EL (cell line): ENCODE data around the gene ACP6.

ENCODE experiments used
- DNase-seq: peaks from one replicate; pipeline ENCODE4 v3.0.0-alpha.2; 2016

Gene ACP6

DNA sequence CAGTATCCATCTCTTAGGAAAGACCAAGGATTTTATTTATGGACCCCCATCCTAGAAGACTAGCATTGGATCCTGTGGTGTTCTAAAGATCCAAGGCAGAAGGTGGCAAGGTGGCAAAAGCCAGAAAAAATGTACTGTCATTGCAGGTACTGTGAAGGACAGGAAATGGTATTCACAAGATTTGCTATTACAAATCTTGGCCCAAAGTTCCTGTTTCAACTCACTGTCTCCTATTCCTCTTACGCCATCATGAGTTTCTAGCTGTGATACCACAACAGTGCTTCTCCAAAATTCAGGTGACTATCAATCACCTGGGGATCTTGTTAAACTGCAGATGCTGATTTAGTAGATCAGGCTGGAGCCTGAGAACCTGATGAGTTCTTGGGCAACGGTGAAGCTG, 21.4 kb downstream of the ACP6 start:
- DNase-seq: no peak

DNA sequence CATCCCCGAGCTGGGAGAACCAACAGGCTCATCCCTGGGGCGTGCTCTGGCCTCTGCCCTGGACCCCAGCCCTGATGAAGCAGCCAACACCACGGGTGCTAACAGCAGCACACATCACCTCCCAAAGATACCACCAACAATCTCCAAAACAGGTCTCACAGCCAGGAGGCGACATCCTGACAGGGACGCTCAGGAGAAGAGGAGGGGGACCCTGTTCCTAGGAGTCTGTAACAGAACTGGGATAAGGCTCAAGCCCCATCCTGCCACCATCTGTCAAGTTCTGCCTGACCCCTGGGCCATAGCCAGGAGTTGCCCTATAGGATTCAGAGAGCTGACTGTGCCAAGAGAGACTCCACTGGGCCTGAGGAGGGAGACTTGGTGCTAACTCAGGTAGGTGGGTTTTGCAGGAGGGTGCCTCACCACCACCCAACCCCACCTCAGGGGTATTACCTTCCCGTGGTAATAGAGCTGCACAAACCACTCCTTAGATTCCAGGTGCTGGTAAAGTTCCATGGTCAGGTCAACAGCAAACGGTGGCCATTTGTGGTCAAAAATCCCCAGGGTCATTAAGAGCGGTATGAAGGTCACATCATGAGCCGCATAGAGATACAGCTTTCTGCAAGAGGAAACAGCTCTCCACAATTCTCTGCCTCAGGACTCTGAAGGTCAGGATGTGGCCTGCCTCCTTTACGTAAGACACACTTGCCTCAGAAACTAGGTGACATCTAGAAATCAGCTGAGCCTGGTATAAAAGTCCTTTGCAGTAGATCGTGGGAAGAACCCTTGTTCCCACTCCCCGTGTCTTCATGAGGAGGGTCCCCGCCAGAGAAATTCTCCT, 22.3 kb downstream of the ACP6 start:
- no peak for DNase-seq

DNA sequence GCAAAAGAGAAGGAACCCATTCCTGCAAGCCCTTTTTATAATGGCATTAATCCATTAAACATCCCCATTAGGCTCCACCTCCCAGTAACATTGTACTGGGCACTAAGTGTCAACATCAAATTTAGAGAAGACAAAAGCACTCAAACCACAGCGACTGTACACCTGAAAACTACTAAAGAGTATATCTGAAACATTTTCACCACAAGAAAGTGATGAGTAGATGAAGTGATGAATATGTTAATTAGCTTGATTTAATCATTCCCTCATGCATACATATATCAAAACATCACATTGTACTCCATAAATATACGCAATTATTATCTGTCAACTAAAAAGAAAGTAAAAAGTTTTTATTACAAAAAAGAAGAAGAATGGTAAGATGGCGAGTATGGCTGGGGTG, 26.4 kb downstream of the ACP6 start:
- DNase-seq: no peak

DNA sequence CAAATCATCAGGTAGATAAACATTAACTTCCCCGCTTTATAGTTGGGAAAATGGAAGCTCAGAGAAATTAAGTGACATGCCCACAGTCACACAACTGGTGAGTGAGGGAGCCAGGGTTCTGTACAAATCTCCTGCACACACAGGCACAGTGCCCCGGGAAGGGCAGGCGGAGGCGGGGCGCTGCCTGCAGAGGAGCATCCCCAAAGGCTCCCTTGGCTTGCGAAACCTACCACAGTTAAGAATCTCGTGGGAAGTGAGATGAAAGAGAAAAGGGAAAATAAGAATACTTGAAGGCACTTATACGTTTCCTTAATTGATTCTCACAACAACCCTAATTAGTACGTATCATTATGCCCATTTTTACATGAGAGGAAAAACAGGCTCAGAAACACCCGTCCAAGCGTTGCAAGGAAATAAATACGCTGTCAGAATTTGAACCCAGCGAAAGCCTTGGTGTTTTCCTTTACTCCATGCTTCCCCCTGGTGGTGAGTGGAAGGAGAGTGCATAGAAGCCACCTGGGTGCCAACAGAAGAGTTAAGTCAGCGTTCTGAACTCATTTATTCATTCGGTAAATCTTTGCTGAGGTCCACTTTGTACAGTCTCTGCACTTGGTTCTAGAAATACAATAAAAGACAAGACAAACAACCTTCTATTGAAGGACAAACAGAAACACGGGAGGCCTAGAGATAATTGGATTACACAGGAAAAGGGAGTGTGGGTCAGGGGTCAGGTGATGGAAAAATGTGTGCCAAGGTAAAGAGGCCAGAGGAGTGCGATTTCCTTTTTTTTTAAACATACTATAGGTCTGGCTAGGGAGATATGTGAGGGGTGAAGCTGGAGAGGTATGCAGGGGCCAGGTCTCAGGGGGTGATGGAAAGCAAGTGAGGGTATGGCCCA, 28.4 kb downstream of the ACP6 start:
- peak; percentile 49 for DNase-seq

DNA sequence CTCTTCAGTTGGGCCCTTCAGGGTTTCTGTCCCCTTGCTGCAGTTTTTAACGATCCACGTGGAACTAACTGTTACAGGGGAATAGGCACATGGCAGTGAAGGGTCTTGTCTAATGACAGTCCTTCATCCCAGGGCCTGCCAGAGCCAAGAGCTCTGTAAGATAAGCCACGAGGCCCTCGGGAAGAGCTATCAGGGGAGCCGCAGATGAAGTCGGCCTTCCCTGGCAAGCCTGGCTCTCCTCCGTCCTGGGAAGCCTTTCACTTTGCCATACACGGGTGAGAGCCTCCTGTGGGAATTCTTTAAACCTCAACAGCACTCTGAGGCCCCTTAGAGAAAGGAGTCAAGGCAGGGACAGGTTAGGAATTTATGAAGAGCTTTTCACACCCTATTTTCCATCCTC, 29.0 kb downstream of the ACP6 start:
- DNase-seq: no peak

DNA sequence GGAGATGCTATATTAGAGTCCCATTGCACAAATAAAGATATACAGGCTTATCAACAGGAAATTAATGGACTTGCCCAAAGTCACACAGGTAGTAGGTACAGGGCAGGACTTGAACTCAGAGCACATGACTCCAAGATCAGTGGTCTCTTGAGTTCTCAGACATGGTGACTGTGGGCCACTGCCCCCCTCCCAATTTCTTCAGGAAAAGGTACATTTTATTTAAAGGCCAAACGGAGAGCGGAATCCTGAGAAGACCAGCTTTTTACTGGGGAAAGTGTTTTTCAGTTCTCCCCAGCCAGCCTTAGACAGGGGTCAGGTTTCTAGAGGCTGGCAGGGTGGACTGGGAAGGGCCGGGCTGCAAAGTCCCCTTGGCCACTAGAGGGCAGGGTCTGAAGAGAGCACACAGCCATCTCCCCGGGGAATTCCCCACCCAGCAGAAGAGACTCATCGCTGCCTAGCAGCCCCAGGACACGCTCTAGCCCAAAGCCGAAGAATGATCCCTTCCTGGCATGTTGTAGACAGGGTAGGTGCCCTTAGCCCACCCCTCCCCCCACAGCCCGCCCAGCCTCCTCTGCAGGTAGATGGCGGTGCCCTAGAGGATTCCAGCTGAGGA, 29.7 kb downstream of the ACP6 start:
- peak; percentile 85 for DNase-seq

DNA sequence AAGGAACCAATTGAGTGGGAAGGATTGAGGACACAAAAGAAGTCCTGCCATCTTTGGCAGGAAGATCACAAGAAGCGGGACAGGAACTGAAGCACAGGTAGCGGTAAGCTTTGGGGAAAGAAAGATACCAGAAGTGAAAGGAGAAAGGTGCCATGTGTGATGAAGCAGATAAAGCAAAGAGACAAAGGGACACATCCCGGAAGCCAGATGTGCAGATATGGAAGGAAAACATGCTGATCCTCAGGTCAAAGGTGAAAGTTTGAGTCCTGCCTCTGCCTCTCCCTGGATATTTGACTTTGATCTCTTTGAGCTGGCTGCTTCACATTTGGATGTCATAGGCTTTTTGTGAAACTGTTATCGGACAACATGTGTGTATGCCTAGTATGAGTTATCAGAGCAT, 34.0 kb downstream of the ACP6 start:
- no peak for DNase-seq

DNA sequence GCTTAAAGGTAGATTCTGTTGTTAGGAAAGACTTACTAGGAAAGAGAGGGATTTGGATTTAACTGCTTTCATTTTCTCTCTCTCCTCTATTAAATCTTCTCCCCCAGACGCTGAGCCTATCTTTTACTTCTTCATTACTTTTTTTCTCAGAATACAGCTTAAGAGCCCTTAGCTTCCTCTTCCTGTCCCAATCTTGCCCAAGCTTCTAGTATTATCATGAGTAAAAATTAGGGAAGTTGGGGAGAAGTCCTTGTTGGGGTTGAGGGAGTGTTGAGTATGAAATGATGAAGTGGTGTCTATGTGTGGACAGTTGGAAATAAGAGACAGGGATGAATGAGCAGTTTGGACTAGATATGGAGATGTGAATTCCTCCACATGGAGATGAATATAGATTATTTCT, 35.0 kb downstream of the ACP6 start:
- DNase-seq: no peak

DNA sequence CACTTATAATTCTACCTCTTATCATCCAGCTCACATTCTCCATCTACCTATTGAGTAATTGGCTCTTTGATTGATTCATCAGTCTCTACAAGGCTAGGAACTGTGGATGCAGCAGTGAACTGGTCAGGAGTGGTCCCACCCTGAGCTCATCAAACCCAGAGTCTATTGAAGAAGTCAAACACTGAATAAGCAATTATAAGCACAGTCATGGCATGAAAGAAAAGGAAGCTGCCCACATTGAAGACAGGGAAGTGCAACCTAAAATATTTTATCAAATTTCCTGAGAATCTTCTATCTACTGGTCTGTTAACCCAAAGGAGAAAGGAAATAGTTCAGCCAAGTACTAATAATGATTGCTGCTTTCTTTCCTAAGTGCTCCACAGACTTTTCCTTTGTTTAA, 35.7 kb downstream of the ACP6 start:
- DNase-seq: no peak

DNA sequence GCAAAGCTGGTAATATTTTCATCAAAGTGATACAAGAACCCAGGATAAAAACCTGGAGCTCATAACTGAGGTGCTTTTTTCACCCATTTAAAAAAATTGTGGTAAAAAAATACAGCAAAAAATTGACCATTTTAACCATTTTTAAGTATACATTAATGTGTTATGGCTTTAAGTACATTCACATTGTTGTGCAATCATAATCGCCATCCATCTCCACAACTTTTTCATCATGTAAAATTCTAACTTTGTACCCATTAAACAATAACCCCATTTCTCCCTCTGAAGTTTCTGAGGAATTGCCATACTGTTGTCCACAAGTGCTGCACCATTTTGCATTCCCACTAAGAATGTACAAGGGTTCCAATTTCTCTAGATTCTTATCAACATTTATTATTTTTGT, 36.6 kb downstream of the ACP6 start:
- DNase-seq: no peak

DNA sequence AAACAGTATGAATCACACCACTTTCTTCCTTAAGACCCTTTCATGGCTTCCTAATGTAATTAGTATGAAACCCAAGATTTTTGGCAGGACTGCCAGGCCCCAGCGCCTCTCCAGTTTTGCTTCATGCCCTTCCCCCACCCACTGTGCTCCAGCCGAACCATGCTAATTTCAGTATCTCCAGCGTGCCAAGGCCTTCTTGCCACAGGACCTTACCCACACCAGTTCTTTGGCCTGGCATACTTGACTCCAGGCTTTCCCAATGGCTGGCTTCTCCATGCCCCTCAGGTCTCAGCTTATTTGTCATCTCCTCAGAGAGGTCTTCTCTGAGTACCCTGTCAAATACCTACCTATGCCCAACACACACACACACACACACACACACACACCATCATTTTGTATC, 38.5 kb downstream of the ACP6 start:
- no peak for DNase-seq

DNA sequence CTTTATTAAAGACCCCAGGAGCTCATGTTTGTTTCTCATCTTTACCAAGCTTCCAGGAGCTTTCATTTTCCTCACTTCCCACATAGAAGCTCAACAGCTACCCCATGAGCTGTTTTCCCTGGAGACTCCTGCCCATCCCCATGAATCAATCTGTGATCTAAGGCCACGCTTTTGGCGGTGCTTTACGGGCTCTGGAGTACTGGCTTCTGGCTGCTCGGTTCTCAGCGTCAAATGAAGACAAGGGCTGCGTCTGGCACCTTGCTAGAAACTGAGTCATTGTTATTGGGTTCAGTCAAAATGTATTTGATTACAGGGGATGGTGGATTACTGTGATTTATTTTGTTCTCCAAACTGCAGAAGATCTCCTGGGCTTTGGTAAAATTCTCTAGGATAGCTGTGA, 39.9 kb downstream of the ACP6 start:
- no peak for DNase-seq

DNA sequence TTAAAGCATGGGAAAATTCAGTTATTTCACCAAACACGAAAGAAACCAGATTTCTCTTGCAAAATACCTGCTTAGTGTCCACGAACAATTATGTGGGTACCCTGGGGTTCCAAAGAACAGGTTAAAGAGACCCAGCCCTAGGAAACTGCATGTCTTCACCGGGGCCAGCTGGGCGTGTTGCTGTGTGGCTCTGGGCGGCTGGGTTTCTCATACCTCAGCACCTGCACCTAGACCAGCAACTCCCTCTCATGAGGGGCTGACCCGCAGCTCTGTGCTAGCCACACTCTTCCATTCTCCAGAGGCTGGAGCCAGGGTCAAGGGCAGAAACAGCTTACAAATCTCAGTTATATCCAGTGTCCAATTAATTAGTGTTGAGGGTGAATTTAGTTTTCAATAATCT, 40.3 kb downstream of the ACP6 start:
- DNase-seq: no peak

DNA sequence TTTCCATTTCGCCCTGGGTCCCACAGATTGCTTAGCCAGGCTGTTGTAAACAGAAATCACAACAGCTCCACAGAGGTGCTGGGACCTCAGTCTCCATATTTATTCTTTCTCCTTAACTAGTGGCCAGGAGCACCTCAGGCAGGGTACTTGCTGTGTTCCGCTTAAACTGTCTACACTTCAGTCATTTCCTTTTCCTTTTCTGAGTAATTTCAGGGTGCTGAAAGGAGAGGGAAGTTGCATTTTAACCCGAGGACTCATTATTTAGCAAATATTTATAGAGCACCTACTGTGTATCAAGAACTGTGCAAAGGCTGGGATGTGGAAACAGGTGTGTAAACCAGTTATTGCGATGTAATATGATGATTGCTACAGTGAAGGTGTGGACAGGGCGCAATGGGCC, 41.9 kb downstream of the ACP6 start:
- DNase-seq: no peak

DNA sequence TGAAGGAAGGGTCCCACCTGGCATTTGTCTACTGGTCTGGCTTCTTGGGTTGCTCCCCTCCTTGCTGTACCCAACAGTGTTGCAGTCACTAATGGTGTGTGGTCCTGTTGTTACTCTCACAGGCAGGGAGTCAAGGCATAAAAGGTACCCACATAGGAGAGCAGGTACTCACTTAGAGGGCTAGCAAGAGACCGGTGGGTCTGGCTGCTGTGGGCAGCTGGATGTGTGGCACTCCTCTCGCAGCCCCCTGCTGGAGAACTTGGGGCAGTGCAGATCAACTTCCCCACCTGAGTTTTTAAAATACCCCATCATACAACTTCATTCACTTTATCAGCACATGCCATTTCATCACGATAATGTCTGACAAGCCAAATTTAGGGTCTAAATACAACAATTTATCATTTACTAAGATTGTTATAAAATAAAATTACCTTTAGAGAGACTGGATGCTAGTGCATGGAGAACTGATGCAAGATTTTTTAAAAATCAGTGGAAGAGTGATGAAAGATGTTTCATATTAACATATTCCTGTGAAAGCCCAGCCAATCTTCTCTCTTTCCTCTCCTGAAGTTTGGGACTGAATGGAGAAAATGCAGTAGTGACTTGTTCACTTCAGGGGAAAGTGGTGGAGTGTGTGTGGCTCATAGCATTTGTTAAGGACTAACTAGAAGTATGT, 42.8 kb downstream of the ACP6 start:
- DNase-seq: peak; percentile 41

DNA sequence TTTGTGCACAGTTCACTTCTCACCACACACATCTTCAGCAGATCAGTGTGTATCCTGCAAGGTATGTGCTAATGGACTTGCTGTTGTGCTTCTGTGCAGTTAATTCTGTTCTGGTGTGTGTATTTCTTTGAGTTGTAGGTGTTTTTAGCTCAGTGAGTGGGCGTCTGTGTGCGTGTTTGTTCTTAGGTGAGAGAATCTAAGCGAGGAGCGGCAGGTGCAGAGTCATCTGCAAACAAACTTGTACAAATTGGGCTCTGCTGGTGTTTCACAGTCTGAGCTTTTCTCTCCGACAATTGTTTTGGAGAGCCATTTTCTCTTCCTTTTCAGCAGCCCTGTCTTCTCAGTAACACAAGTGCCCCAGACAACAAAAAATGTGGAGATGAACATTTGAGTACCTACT, 43.6 kb downstream of the ACP6 start:
- DNase-seq: no peak

DNA sequence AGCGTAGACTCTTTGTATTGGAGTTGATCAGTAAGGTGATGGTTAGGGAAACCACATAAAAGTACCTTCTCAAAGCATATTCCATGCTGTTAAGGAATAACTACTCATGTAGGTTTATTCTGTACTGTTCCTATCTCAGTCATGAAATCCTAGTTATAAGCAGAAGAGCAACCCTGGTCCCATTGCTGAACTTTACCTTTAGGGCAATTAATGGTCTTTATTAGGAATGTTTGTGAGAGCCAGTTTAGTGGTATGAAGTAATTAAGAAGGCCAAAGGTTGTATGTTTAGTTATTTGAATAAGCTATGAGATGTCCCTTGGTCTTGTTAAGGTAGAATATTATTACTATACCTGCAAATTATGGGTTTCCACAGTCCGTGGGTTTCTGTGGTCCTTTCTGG, 44.0 kb downstream of the ACP6 start:
- no peak for DNase-seq

DNA sequence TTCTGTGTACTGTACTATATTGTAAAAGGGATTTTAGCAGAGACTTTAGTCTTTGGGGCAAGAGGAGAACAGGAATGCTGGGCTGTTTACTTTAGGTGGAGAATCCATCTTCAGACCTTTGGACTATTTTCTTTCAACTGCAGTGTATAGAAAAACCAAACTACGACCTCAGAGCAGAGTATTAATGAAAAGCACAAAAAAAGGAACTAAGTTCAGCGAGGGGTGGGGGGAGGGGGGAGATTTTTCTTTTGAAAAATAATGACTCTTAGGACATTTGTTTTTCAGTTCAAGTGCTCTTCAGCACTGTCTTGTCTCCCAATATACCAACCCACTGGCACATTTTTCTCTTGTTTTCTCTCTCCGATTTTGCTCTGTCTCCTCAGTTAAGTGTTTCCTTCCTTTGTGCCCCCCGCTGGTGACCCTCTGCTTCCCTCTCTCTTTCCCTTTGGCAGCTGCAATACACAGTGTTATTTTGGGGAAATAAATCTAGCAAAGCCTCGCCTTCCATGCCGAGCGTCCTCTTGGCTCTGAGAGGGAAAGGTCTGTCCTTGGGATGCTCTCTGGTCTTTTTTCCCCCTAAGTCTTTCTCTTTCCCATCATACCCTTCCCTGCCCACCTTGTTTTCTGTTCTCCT, 44.8 kb downstream of the ACP6 start:
- DNase-seq: no peak

DNA sequence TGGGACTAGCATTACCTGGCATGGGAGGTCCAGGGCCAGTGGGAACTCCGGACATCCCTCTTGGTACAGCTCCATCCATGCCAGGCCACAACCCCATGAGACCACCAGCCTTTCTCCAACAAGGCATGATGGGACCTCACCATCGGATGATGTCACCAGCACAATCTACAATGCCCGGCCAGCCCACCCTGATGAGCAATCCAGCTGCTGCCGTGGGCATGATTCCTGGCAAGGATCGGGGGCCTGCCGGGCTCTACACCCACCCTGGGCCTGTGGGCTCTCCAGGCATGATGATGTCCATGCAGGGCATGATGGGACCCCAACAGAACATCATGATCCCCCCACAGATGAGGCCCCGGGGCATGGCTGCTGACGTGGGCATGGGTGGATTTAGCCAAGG, 45.8 kb downstream of the ACP6 start:
- no peak for DNase-seq

DNA sequence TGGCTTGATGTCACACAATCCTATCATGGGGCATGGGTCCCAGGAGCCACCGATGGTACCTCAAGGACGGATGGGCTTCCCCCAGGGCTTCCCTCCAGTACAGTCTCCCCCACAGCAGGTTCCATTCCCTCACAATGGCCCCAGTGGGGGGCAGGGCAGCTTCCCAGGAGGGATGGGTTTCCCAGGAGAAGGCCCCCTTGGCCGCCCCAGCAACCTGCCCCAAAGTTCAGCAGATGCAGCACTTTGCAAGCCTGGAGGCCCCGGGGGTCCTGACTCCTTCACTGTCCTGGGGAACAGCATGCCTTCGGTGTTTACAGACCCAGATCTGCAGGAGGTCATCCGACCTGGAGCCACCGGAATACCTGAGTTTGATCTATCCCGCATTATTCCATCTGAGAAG, 46.3 kb downstream of the ACP6 start:
- DNase-seq: no peak

DNA sequence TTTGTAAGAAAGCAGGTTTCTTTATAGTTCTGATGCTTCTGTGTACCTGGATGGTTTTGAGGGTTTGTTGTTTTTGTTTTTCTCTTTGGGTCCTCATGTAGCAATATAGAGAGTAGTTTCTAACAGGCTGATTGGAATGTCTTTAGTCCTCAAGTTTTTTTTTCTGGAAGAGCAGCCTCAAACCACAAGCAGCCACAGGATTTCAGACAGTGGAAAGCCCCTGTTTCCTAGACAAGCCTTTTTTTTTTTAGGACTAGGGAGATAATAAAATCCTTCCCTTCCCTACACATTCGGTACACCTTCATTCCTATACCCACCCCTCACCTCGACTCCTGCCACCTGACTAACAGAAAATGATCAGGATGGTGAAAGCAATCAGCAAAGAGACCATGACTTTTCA, 47.6 kb downstream of the ACP6 start:
- no peak for DNase-seq

DNA sequence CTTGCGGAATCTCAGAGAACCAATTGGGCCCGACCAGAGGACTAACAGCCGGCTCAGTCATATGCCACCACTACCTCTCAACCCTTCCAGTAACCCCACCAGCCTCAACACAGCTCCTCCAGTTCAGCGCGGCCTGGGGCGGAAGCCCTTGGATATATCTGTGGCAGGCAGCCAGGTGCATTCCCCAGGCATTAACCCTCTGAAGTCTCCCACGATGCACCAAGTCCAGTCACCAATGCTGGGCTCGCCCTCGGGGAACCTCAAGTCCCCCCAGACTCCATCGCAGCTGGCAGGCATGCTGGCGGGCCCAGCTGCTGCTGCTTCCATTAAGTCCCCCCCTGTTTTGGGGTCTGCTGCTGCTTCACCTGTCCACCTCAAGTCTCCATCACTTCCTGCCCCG, 49.8 kb downstream of the ACP6 start:
- peak; percentile 6 for DNase-seq

DNA sequence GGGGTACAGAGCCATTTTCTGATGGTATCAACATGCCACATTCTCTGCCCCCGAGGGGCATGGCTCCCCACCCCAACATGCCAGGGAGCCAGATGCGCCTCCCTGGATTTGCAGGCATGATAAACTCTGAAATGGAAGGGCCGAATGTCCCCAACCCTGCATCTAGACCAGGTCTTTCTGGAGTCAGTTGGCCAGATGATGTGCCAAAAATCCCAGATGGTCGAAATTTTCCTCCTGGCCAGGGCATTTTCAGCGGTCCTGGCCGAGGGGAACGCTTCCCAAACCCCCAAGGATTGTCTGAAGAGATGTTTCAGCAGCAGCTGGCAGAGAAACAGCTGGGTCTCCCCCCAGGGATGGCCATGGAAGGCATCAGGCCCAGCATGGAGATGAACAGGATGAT, 50.6 kb downstream of the ACP6 start:
- no peak for DNase-seq
